HepG2 (cell line): ENCODE measurements around the gene CIBAR2. TPM values are rescaled to one million over a fixed set of nuclear protein-coding genes. Genes with fewer than 3 reads are reported as not detected.

Experiments
- ATAC-seq: fragments of 200-7000 bp; cut with Tn5 transposase; 3 replicates; pipeline ENCODE4 v1.9.1; 2020; ENCODE audit warnings: mild to moderate bottlenecking, moderate library complexity
- BruUV-seq: library from RNA; stranded (reverse); fragments of 400-500 nt; replicated peaks from 2 replicates; lab custom pipeline; 2021; lab: Mats Ljungman, UMichigan
- CTCF ChIA-PET: fragments of 300-600 bp; formaldehyde crosslinking; extraction: SDS; loops from one replicate; lab custom pipeline; 2021; ENCODE audit warnings: low total read pairs, inconsistent platforms, low intra/inter-chr PET ratio; lab: Yijun Ruan, JAX
- POLR2A ChIA-PET: fragments of 350-600 bp; sonication (Branson Sonifier 250); formaldehyde crosslinking; loops from one replicate; lab custom pipeline; 2020; ENCODE audit warnings: antibody characterized with exemption, inconsistent platforms; lab: Yijun Ruan, JAX
- DNase-seq: peaks from one replicate; pipeline ENCODE4 v3.0.0-alpha.2; 2015; ENCODE audit warnings: low spot score
- FAIRE-seq: peaks from 3 replicates; lab custom pipeline; 2011; peaks lifted over from hg19 to GRCh38; lab: Jason Lieb, UNC
- H2AFZ ChIP-seq: one replicate; pipeline ENCODE4 v1.6.1; 2011; ENCODE audit warnings: low read length, inconsistent platforms
- H3K27ac ChIP-seq: fragments of 300-600 bp; 3 replicates; pipeline ENCODE4 v1.8.0; 2011; ENCODE audit warnings: mixed run types, mild to moderate bottlenecking, mixed read lengths, low read length, inconsistent platforms; ENCODE audit not compliant: insufficient read depth; ENCODE audit errors: extremely low read length
- H3K27me3 ChIP-seq, 2 experiments: fragments of 200-600 bp in 1 of 2; 2 replicates in 1 of 2; 3 replicates in 1 of 2; pipeline versions ENCODE4 v1.6.0 to v1.8.0; 2011; ENCODE audit warnings: low read length in 2 of 2, mild to moderate bottlenecking in 2 of 2, moderate library complexity in 2 of 2, inconsistent platforms in 1 of 2; ENCODE audit not compliant: insufficient read depth in 2 of 2, control insufficient read depth in 1 of 2
- H3K36me3 ChIP-seq, 2 experiments: fragments of 200-600 bp in 1 of 2; replicated peaks in 1 of 2; 2 replicates in 1 of 2; 3 replicates in 1 of 2; pipeline versions ENCODE4 v1.5.1 to v1.8.0; 2011; ENCODE audit warnings: low read length in 2 of 2, inconsistent platforms in 1 of 2; ENCODE audit not compliant: insufficient read depth in 2 of 2, control insufficient read depth in 1 of 2
- H3K4me1 ChIP-seq: 2 replicates; pipeline ENCODE4 v1.5.1; 2012; ENCODE audit warnings: low read length, inconsistent platforms; ENCODE audit not compliant: insufficient read depth
- H3K4me2 ChIP-seq: 2 replicates; pipeline ENCODE4 v1.6.0; 2011; ENCODE audit warnings: low read depth, low read length, inconsistent platforms
- H3K4me3 ChIP-seq, 3 experiments: fragments of 200-600 bp in 1 of 3; sonication (generic), shearing (Covaris generic) in 1 of 3; replicated peaks in 1 of 3; 2 replicates each; pipeline ENCODE4 v1.5.1; 2011 to 2016; ENCODE audit warnings: low read length in 3 of 3, inconsistent platforms in 2 of 3, low read depth in 2 of 3, mild to moderate bottlenecking in 2 of 3, control low read depth in 1 of 3, mixed read lengths in 1 of 3; ENCODE audit not compliant: insufficient read depth in 1 of 3
- H3K79me2 ChIP-seq: one replicate; pipeline ENCODE4 v1.6.1; 2011; ENCODE audit warnings: low read length, inconsistent platforms; ENCODE audit not compliant: insufficient read depth
- H3K9ac ChIP-seq: 2 replicates; pipeline ENCODE4 v1.6.0; 2011; ENCODE audit warnings: mild to moderate bottlenecking, low read depth, low read length, inconsistent platforms; ENCODE audit not compliant: insufficient read depth
- H3K9me3 ChIP-seq: 2 replicates; pipeline ENCODE4 v1.5.1; 2012; ENCODE audit warnings: mild to moderate bottlenecking, low read length
- H4K20me1 ChIP-seq: 2 replicates; pipeline ENCODE4 v1.6.0; 2011; ENCODE audit warnings: inconsistent platforms, mild to moderate bottlenecking, low read length, moderate library complexity; ENCODE audit not compliant: insufficient read depth
- BATF2 ChIP-seq: sonication (generic); formaldehyde crosslinking; IDR thresholded peaks from 2 replicates; pipeline ENCODE4 v1.8.0; 2022; ENCODE audit warnings: mild to moderate bottlenecking, missing genetic modification reagents, moderate library complexity
- CBX2 ChIP-seq, 2 experiments: fragments of 200-600 bp in 1 of 2; sonication (generic); formaldehyde crosslinking in 1 of 2; IDR thresholded peaks; 2 replicates each; pipeline versions ENCODE4 v1.7.0 to v1.8.1; 2018 to 2022; ENCODE audit warnings: low read depth in 2 of 2, low read length in 1 of 2, mild to moderate bottlenecking in 1 of 2, missing genetic modification reagents in 1 of 2
- FOXK2 ChIP-seq: fragments of 450-650 bp; IDR thresholded peaks from 2 replicates; pipeline ENCODE4 v1.6.1; 2016
- FUBP1 ChIP-seq: sonication (generic); formaldehyde crosslinking; IDR thresholded peaks from 2 replicates; pipeline ENCODE4 v1.5.1; 2020; ENCODE audit warnings: missing genetic modification reagents, mild to moderate bottlenecking, borderline replicate concordance
- MYC ChIP-seq: sonication (generic); formaldehyde crosslinking; IDR thresholded peaks from 2 replicates; pipeline ENCODE4 v1.9.0; 2021; ENCODE audit warnings: missing genetic modification reagents, borderline replicate concordance
- SKI ChIP-seq: fragments of 450-650 bp; IDR thresholded peaks from one replicate; pipeline ENCODE4 v1.6.1; 2018; ENCODE audit warnings: mild to moderate bottlenecking; ENCODE audit not compliant: partially characterized antibody
- ZFP37 ChIP-seq: sonication (generic); formaldehyde crosslinking; IDR thresholded peaks from 2 replicates; pipeline ENCODE4 v1.4.0; 2020; ENCODE audit warnings: missing genetic modification reagents, borderline replicate concordance
- ZNF296 ChIP-seq: sonication (generic); formaldehyde crosslinking; conservative IDR thresholded peaks from 2 replicates; pipeline ENCODE4 v1.5.0; 2020; ENCODE audit warnings: mild to moderate bottlenecking, missing genetic modification reagents
- ZNF547 ChIP-seq: sonication (generic); formaldehyde crosslinking; IDR thresholded peaks from 2 replicates; pipeline ENCODE4 v1.5.1; 2020; ENCODE audit warnings: mild to moderate bottlenecking, missing genetic modification reagents
- ZNF574 ChIP-seq: sonication (generic); formaldehyde crosslinking; IDR thresholded peaks from 2 replicates; pipeline ENCODE4 v1.4.0; 2020; ENCODE audit warnings: missing genetic modification reagents
- ZNF747 ChIP-seq: sonication (generic); formaldehyde crosslinking; IDR thresholded peaks from 2 replicates; pipeline ENCODE4 v1.8.1; 2023; ENCODE audit warnings: missing genetic modification reagents, mild to moderate bottlenecking, borderline replicate concordance
- WGBS: methylation state at CpG from one replicate; pipeline ENCODE4 v1.1.6; 2017; ENCODE audit warnings: low lambda C conversion rate; 5-methylcytosine and 5-hydroxymethylcytosine counted together
- in situ Hi-C: cut with HindIII; loops from 2 replicates; pipeline ENCODE4 v1.10.0; 2017; ENCODE audit warnings: low pct_unique_long_range_greater_than_20kb; ENCODE audit not compliant: extremely low pct_ligation_motif_present
- intact Hi-C: fragments of 100-400 bp; cut with micrococcal nuclease; formaldehyde crosslinking; loops from one replicate; pipeline ENCODE4 v1.10.0; 2022; ENCODE audit not compliant: unreplicated experiment
- polyA plus RNA-seq, 8 experiments: library from polyadenylated mRNA; depleted of rRNA in 3 of 8; stranded (reverse) in 7 of 8; unstranded in 1 of 8; fragments of >200 nt; fragmentation: Illumina TruSeq in 4 of 8; extraction: Trizol in 4 of 8; gene quantifications; 2 replicates each; pipeline versions ENCODE4 v1.2.1 to v1.2.3, GENCODE V29; 2011 to 2016; ENCODE audit warnings: low read depth in 4 of 8, missing spikeins in 1 of 8, mixed read lengths in 1 of 8; ENCODE audit not compliant: insufficient read depth in 1 of 8
- total RNA-seq, 5 experiments: library from RNA; depleted of rRNA; stranded (reverse); fragments of >200 nt; fragmentation: Illumina TruSeq; extraction: Trizol; gene quantifications; 2 replicates each; pipeline ENCODE4 v1.2.3, GENCODE V29; 2016; ENCODE audit warnings: low read depth in 1 of 5
- TF ChIP-seq, protein P1 (sequence below): IDR thresholded peaks from 2 replicates; pipeline ENCODE4 v1.6.1; 2012; ENCODE audit warnings: inconsistent platforms
- TF ChIP-seq, protein P2 (sequence below): sonication (generic); formaldehyde crosslinking; conservative IDR thresholded peaks from 2 replicates; pipeline ENCODE4 v1.8.0; 2022; ENCODE audit warnings: missing genetic modification reagents
- TF ChIP-seq, protein P3 (sequence below): sonication (generic); formaldehyde crosslinking; IDR thresholded peaks from 2 replicates; pipeline ENCODE4 v1.8.0; 2022; ENCODE audit warnings: missing genetic modification reagents, mild to moderate bottlenecking, borderline replicate concordance

The CIBAR2 gene
- total and polyA plus RNA-seq, 2 of the 13 experiments (the other 11 are each of a cell fraction or from before 2014, with no cell fraction given) = not detected

- TF ChIP-seq ZNF547 = no peak
These were observed 18.6 kb downstream of the CIBAR2 start (continued) for GRCh38 chr16:85093705-85094104.

DNA sequence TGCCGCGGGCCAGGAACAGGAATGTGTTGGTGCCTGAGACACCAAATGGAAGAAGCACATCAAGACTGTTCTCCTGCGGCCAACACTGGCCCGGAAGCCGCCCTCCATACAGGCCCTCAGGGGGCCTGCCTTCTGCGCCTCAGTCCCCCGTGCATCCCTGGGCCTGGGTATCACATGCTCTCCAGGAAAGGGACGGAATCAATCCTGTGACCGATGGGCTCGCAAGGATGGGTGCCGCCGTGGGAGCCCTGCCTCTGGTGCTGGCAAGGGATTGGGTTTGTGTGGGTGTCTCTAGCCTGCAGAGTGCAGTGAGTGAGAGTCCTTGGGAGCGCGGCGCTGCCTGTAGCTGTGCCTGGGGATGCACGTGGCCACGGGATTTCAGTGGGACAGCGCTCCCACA, 19.4 kb downstream of the CIBAR2 start:
- Histone ChIP-seq H3K27ac (no peak overlapping the region), H2AFZ (no peak overlapping the region), H4K20me1 (no peaks in the 10 kb centered on the region; the same call in 1 of the 2 replicates), H3K4me3 (no peak overlapping the region), H3K9ac (no peak overlapping the region), H3K79me2 (no peaks in the 10 kb centered on the region), H3K4me1 (no peaks in the 10 kb centered on the region; the same call in 1 of the 2 replicates), H3K36me3 (no peaks in the 10 kb centered on the region), H3K27me3 (peaks cover 16 to 93% of the 10 kb centered on the region in 2 experiments; a peak in 4 of 5 replicates), H3K9me3 (no peaks in the 10 kb centered on the region), H3K4me2 (no peak overlapping the region)
- DNase-seq (no peak), ATAC-seq (no peak), FAIRE-seq (no peak)
- intact Hi-C loops = no loop called here
- ChIA-PET CTCF (no interaction called here), POLR2A (no interaction called here)
- 71% methylated on average over 18 of the region's 18 CpGs for WGBS
- in situ Hi-C loops = no loop called here
- BruUV-seq = no TSS peak
- TF ChIP-seq ZNF574 (CRISPR knock-in tag) = no peak
- TF ChIP-seq, protein P1, sequence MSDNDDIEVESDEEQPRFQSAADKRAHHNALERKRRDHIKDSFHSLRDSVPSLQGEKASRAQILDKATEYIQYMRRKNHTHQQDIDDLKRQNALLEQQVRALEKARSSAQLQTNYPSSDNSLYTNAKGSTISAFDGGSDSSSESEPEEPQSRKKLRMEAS = no peak
- no peak for TF ChIP-seq FUBP1 (CRISPR knock-in tag)
- no peak for TF ChIP-seq ZFP37 (CRISPR knock-in tag)
- TF ChIP-seq MYC (CRISPR knock-in tag) = no peak
- no peak for TF ChIP-seq FOXK2
- no peak for TF ChIP-seq ZNF296 (CRISPR knock-in tag)
- TF ChIP-seq CBX2 (IDR thresholded peaks at IDR 0.05; ENCODE audit: low read depth, low read length) = no peak
- no peak for TF ChIP-seq CBX2 (CRISPR knock-in tag; IDR thresholded peaks at IDR 0.05; ENCODE audit: low read depth)
- TF ChIP-seq, protein P2, sequence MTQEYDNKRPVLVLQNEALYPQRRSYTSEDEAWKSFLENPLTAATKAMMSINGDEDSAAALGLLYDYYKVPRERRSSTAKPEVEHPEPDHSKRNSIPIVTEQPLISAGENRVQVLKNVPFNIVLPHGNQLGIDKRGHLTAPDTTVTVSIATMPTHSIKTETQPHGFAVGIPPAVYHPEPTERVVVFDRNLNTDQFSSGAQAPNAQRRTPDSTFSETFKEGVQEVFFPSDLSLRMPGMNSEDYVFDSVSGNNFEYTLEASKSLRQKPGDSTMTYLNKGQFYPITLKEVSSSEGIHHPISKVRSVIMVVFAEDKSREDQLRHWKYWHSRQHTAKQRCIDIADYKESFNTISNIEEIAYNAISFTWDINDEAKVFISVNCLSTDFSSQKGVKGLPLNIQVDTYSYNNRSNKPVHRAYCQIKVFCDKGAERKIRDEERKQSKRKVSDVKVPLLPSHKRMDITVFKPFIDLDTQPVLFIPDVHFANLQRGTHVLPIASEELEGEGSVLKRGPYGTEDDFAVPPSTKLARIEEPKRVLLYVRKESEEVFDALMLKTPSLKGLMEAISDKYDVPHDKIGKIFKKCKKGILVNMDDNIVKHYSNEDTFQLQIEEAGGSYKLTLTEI (CRISPR knock-in tag) = no peak
- TF ChIP-seq ZNF747 (CRISPR knock-in tag) = no peak
- no peak for TF ChIP-seq SKI
- TF ChIP-seq, protein P3, sequence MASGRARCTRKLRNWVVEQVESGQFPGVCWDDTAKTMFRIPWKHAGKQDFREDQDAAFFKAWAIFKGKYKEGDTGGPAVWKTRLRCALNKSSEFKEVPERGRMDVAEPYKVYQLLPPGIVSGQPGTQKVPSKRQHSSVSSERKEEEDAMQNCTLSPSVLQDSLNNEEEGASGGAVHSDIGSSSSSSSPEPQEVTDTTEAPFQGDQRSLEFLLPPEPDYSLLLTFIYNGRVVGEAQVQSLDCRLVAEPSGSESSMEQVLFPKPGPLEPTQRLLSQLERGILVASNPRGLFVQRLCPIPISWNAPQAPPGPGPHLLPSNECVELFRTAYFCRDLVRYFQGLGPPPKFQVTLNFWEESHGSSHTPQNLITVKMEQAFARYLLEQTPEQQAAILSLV (CRISPR knock-in tag) = no peak
- no peak for TF ChIP-seq BATF2 (CRISPR knock-in tag)
